Measurements from ENCODE around the gene PLEKHN1.

PLEKHN1 gene

DNA sequence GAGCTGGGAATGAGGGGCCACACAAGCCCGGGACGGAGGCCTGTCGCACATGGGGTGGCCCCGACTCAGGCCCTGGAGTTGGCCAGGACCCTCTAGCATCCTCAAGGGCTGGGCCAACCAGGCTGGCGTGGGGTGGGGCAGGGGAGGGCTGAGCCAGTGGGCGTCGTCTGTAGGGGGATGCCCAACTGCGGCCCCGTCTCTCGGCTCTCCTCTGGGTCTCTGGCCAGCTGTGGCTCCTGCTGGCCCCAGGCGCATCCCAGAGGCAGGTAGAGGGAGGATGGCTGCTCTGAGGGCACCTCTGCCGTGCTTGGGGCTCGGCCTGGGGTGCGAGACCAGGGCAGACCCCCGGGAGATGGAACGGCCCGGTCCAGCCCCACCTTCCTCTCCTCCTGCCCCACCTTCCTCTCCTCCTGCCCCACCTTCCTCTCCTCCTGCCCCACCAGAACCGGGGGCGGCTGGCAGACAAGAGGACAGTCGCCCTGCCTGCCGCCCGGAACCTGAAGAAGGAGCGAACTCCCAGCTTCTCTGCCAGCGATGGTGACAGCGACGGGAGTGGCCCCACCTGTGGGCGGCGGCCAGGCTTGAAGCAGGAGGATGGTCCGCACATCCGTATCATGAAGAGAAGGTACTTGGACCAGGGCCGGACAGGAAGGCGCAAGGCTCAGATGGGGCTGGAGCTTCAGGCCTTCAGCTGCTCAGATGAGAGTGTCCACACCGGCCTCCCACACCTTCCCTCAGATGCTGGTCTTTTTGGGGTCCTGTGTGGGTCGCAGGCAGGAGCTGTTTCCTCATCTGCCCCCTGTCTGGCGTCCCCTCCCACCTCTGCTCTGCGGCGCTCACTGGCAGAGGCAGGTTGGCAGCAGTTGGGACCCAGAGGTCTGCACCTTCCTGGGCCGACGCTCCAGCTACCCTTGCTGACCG is 36.3 kb upstream of the PLEKHN1 start:
- no peak for DNase-seq (ENCODE audit: low spot score)

- DNase-seq (ENCODE audit: low spot score), result no peak
Measured at GRCh38 chr1:930633-931138, 35.6 kb upstream of the PLEKHN1 start.

DNA sequence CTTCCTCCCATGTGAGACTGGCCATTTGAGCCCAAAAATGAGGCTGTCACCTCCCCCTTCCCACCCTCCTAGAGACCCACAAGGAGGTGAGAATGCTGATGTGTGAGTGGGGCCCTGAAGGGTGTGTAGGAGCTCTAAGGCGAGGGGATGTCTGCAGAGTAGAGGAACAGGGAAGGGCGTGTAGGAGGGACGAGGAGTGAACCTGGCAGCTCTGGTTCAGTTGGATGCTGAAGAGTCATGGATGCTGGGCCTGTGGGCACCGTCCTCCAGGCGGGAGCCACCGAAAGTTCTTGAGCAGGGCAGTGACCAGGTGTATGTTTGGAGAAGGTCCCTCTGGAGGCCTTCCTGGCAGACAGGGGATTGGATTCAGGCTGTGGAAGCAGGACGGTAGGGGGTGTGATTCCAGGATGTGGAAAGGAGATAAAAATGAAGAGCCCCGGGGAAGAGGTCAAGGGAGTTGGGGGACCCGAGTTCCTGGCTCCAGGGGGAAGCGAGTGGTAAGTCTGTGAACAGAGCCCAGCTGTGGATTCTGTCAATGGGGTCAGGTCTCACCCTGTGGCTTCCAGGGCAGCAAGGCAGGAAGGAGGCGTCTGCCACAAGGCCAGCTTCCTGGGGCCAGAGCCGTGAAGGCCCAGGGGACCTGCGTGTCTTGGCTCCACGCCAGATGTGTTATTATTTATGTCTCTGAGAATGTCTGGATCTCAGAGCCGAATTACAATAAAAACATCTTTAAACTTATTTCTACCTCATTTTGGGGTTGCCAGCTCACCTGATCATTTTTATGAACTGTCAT is 34.7 kb upstream of the PLEKHN1 start:
- no peak for DNase-seq (ENCODE audit: low spot score)

DNA sequence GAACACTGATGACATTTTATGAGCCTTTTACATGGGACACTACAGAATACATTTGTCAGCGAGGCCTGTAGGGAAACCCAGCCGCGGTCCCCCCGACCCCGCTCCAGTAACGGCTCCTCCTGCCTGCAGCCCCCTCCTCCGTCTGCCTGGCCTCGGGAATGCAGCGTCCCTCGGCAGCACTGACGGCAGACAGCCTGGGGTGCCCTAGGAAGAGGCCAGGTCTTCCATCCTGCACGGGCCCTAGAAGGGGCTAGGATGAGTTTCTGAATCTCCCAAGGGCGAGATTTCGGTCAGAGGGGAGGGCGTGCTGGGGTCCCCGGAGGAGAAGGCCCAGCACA is 34.1 kb upstream of the PLEKHN1 start:
- DNase-seq (ENCODE audit: low spot score), result no peak

DNA sequence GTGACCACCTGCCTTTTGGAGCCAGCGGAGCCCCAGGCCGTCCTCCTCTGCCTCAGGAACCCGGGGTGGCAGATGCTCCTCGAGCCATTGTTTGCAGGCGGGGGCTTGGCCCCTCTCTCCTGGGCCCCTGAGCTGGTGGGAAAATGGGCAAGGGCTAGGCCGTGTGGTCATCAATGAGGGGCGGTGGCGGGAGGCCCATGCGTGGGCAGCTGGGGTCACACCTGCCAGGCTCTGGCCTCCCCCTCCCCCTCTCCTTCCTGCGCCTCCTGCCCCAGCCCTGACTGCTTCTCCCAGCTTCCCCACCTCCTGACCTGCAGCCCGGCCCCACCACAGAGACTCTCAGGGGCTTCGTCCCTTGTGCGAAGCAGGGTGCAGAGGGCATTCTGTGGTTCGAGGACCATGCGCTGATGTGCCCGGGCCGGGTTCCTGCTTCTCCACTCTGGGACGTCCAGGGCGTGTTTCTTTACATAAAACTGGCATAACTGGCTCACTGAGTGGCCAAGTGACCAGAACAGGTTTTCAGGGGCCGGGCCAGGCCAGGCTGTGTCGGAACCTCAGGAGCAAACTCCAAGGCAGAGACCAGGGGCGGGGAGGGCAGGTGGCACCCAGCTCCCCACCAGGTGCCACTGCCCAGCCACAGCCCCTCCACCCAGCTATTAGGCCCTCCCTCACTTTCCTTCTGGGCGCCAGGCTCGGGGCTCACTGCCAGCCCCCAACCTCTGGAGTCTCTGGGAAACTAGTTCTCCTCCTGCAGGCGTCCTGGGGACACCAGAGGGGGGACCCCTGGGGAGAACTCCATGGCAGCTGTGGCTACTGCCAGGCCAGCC is 33.3 kb upstream of the PLEKHN1 start:
- no peak for DNase-seq (ENCODE audit: low spot score)

GRCh38 chr1:933603-933940 is 32.7 kb upstream of the PLEKHN1 start:
- DNase-seq (ENCODE audit: low spot score), result no peak

- DNase-seq (ENCODE audit: low spot score), result no peak
Measured at GRCh38 chr1:934991-935750, 31.1 kb upstream of the PLEKHN1 start.

DNA sequence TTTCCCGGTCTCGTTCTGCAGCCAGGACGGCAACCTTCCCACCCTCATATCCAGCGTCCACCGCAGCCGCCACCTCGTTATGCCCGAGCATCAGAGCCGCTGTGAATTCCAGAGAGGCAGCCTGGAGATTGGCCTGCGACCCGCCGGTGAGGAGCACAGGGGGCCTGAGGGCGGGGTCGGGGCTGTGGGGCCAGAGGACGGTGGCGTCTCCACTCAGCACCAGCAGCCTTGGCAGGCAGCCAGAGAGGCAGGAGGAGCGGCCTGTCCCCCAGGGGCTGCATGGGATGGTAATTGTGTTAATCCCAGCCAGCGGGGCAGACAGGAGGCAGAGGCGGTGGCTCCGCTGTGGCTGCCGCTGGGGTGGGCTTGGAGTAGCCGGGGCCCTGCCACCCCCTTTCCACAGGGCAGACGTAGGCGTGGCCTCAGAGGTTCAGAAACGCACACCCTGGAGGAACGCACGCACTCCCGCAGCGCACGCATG is 30.5 kb upstream of the PLEKHN1 start:
- DNase-seq (ENCODE audit: low spot score), result peak; percentile 83

- DNase-seq (ENCODE audit: low spot score), result no peak
Measured at GRCh38 chr1:936348-937264, 29.7 kb upstream of the PLEKHN1 start.

GRCh38 chr1:937521-937920 is 28.8 kb upstream of the PLEKHN1 start:
- DNase-seq (ENCODE audit: low spot score), result no peak

DNA sequence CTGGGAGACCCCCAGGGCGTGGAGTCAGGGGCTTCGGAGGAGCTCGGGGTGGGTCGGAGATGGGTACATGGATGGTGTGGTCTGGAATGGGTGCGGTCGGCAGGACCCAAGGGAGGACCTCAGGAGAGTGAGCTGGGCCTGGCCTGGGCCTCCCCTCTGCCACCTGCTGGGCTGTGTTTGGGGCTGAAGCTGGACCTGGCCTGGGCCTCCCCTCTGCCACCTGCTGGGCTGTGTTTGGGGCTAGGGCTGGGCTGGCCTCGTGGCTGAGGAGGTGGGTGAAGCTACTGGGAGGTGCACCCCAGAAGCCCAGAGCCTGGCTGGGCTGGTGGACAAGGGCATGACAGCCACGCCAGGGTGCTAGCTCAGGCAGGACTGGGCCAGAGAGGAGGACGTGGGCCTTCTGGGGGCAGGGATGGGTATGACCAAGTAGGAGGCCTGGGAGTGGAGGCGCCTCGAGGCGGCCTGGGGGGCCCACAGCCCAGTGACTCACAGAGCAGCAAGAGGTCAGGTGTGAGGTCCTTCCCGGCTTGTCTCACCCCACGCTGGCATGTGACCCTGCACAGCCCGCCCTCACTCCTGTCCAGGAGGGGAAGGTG is 28.1 kb upstream of the PLEKHN1 start:
- DNase-seq (ENCODE audit: low spot score), result no peak

DNA sequence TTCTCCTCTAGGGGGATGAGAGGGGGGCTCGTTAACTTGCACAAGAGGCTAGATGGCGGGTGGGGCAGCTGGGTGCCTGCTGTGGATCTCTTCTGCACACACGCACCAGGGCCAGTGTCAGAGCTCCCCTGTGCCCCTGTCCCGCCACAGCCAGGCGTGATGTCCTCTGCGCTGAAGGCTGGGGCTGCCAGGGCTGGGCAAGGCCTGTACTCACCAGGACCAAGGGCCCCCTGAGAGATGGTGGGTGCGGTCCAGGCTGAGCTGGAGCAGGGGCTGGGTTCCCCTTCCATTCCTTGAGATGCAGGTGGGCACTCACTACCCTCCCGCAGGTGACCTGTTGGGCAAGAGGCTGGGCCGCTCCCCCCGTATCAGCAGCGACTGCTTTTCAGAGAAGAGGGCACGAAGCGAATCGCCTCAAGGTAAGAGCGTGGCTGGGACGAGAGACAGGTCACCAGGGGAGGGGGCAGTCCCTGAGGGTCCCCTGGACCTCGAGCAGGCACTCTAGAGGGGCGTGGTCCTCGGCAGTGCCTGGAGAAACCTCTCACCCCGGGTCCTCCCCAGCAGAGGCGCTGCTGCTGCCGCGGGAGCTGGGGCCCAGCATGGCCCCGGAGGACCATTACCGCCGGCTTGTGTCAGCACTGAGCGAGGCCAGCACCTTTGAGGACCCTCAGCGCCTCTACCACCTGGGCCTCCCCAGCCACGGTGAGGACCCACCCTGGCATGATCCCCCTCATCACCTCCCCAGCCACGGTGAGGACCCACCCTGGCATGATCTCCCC is 27.4 kb upstream of the PLEKHN1 start:
- DNase-seq (ENCODE audit: low spot score), result no peak

DNA sequence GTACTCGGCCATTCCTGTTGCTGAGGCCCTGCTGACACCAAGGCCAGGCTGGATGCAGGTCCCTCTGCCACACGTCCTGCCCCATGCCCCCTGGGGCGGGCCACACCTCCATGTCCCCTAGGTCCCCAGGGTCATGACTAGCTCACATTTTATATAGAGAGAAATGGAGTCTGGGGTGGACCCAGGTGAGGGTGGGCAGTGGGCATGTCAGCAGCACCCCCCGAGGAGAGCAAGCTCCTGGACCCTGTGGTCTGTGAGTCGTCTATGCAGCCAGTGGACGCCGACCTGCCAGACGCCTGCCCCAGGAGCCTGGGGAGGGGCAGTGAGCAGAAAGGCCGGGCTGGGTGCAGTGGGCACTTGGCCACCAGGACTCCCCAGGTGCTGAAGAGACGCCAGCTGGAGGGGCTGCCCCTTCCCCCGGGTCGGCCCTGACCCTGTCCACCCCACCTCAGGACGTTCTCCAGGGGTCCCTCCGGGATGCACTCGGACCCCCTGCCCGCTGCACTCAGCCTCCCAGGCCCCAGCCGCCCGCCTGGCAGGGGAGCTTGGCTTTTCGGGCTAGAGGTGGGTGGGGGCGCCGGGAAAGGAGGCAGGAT is 26.7 kb upstream of the PLEKHN1 start:
- no peak for DNase-seq (ENCODE audit: low spot score)

- DNase-seq (ENCODE audit: low spot score), result peak; percentile 78
Measured at GRCh38 chr1:940107-941014, 25.9 kb upstream of the PLEKHN1 start.

GRCh38 chr1:941015-941587 is 25.2 kb upstream of the PLEKHN1 start:
- DNase-seq (ENCODE audit: low spot score), result no peak

GRCh38 chr1:941588-942383 is 24.5 kb upstream of the PLEKHN1 start:
- DNase-seq (ENCODE audit: low spot score), result peak; percentile 87
